DMS153 (cell line): ENCODE results near the gene TRPV6.

Experiments
- DNase-seq: peaks from one replicate; lab custom pipeline; 2025; lab: John Stamatoyannopoulos, UW

TRPV6 gene

DNA sequence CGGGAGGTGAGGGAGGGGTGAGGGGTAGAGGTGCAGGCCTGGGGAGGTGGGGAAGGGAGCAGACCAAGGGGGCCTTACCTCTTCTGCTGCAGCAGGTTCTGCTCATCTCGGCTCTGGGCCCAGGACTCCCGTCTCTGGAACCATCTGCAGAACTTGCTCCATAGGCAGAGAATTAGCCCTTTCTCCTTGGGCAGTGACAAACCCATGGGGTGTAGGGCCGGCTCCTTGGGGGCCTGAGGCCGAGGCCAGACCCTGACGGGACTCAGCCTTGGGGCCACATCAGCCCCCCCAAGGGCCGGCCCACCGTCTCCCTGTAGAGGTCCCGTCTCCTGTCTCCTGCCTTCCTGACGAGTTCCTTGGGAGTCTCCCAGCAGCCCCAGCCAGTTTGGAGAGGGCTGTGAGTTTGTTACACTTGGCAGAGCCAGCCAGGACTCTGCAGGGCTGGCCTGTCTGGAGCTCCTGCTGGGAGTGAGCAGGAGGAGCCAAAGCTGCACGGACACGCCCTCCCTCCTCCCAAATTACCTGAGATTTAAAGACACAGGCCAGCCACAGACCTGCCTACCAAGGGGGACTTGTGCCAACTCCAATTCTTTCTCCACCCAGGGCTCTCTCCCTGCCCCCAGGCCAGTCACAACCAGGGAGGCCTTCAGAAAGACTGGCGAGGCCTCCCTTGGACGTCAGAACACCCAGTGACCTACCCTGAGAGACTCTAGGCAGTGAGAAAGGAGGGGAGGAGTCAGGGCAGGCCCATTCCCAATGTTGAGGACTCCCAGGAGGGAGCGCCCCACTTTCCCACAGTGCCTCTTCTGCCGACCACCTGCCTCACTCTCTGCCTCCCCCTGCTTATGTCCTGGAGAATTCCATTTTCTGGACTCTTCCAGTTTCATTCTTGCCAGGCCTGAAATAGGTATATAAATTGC lies at the start of gene TRPV6:
Gene TRPV6, minus strand, starts transcription at position 435 of the 920 bp plus-strand sequence.
- DNase-seq, result no peak

DNA sequence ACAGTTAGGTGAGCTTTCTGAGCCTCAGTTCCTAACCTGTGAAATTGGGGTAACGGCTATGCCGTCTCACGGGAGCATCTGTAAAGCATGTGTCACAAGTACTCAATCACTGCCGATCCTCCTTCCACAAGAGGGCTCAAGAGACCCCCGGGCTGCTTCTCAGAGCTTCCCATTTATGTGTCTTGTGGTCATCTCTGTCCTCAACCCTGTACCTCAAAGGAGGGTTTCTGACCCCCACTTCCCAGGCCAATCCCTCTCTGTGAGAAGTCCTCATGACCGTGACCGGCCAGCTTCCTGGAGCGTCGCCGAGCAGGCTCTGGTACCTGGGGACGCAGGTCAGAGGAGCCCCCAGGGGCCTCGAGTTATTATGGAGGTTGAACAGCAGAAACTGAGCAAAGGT lies 48.5 kb upstream of the TRPV6 start:
- no peak for DNase-seq

DNA sequence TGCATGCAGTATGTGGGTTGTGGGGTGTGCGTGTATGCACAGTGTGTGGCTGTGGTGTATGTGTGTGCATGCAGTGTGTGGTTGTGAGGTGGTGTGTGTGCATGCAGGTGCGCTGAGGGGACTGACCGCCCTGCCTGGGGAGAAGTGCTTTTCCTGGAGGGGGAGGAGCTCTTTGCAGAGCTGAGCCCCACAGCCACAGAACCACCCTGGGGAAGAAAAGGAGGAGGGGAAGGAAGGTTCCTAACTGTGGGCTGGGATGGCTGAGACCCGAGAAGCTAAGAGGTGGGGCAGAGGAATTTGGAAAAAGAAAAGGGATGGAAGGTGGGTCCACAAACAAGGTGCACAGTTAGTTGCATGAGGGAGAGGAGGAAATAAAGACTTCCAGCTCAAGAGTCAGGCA lies 48.1 kb upstream of the TRPV6 start, which contains the start of gene TRPV5:
Gene TRPV5, minus strand, starts transcription at position 123 of the 400 bp plus-strand sequence. CDS start 287 bp downstream, outside the sequence.
- DNase-seq, result no peak

- DNase-seq, result no peak
Measured at GRCh38 chr7:142933092-142933475, 47.5 kb upstream of the TRPV6 start.

GRCh38 chr7:142932386-142933091 lies 47.0 kb upstream of the TRPV6 start:
- no peak for DNase-seq

DNA sequence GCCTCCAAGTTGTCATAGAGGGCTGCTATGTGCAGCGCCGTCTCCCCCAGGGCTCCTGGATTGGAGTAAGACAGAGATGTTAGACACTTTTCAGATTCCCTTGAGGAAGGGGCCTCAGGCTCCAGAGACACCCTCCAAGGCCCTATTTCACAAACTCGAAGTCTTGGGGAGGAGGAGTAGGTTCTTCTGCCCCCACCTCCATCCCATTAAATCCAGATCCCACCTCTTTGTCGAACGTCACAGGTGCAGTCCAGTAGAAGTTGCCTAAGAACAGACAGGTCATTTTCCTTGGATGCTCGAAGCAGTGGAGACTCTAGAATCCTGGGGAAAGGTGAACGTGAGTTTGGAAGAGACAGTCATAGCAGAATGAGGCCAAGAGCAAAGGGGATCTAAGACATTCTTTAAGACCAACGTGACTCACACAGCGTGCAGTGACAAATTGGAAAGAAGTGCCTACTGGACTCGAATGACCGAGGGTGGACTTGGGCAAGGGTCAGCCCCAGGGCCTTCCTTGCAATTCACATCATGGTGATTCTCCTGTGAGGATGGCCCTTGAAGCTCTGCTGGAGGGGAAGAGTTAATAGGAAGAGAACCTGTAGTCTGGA lies 44.7 kb upstream of the TRPV6 start:
- no peak for DNase-seq

DNA sequence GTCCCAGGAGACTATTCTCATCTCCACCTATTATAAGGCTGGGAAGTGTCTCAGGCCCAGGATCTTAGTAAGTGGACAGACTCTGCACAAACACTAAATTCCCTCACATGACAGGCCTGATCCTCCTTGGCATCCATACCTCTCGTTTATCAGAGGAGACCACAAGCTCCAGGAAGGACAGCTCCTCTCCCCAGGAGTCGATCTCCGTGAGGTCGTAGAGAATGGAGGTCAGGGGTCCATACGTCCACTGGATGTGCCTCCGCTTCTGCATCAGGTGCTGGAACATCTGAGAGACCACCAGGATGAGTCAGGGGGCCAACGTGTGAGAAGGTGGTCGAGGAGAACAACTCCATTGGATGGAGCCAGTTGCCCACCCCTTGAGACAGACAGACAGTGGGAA lies 42.4 kb upstream of the TRPV6 start:
- no peak for DNase-seq

GRCh38 chr7:142927085-142927745 lies 41.7 kb upstream of the TRPV6 start:
- no peak for DNase-seq

DNA sequence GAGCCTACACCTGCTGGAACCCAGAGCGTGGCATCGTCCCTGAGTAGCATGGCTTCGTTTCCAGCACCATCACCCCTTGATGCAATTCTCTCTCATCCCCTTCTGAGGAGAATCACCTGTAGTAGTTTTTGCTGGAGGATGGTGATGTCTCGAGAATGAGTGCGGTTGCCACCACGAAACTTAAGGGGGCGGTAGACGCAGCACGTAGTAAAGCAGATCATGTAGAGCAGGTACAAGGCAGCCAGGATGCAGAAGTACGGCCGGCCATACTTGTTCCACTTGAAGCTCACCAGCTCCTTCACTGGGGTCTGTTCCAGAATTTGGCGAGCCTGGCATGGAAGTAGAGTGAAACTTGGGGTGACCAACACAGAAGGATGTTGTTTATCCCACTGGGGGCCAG lies 39.9 kb upstream of the TRPV6 start:
- DNase-seq, result no peak

DNA sequence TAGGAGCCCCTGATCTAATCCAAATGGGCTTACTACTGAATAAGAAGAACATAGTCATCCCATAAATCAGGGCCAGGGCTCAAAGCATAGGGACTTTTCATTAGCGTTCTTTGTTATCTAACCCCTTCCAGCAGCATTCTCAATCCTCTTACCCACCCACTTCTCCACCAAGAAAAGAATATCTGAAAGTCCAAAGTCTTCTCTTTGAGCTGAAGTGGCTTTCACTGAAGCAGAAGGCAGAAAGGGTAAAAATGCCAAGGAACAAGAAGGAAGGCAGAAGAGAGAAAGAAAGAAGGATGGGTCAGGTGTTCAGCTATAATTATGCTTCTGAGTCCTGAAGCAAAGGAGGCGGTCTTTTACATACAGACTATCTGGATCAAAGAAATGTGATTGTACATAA lies 37.8 kb upstream of the TRPV6 start:
- no peak for DNase-seq

DNA sequence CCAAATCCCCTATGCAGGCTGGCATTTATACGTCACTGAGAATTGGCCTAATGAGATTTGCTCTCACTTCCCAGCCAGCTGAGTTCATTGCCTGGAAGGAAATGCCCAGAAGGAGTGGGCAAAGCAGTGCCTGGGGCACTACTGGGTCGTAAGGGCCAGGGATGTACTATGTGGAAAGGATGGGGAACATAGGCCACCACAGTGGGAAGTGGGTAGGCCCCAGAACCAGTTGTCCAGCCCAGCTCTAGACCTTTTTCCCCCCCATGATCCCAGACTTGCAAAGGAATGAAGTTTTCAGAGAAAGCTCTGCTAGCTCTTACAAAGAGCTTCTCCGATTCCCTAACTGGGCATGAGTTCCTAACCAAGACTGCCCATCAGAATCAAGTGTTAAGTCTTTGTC lies 34.1 kb upstream of the TRPV6 start:
- DNase-seq, result no peak

DNA sequence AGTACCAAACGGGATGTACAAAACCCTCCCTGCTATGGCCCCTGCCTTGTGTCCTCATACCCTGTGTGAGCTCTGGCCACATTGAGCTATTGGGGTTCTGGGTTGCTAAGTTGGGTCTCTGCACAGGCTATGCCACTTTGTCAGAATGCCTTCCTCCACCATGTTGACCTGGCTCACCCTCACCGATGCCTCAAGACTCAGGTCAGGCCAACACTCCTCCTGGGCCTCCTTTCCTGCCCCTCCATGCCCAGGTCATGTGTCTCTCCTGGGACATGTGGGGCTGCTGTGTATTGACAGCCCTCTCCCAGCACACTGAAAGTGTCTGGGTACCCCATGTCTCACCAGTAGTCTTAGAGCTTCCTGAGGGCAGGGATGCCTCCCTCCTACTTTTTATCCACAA lies 33.4 kb upstream of the TRPV6 start:
- DNase-seq, result no peak

GRCh38 chr7:142917447-142917846 lies 31.9 kb upstream of the TRPV6 start:
- DNase-seq, result no peak

DNA sequence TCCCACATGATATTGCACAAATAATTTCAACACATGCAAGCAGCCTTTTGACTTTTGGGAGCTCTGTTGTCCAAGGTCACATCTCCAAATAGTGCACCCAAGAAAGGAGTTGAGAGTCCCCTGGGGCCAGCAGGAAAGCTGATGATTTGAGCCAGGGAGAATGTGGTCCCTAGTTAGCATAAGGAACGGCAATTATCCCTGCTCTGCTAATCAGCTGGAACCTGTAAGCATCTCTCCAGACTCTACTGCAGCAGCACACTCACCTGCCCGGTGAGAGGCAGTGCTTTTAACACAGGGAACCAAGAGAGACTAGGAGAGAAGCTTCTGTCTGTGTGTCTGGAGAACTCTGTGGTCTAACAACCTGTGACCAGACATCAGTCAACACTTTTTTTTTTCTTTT lies 31.0 kb upstream of the TRPV6 start:
- no peak for DNase-seq

DNA sequence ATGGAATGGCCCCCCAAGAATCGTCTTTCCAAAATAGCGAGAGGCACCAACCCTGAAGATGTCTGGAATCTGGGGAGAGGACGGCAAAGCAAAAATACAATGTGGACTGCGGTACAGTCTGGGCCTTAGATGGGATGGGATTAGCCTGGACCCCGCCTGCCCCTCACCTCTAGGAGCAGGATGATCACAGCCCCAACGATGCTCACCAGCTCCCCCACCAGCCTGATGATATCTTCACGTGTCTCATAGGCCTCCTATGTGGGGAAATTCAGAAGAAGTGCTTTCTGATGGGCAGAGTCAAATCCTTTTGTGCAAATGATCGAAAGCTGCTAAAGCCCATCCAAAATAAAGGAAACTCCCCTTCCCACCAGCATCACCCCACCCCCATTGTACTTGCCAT lies 29.8 kb upstream of the TRPV6 start:
- DNase-seq, result no peak

DNA sequence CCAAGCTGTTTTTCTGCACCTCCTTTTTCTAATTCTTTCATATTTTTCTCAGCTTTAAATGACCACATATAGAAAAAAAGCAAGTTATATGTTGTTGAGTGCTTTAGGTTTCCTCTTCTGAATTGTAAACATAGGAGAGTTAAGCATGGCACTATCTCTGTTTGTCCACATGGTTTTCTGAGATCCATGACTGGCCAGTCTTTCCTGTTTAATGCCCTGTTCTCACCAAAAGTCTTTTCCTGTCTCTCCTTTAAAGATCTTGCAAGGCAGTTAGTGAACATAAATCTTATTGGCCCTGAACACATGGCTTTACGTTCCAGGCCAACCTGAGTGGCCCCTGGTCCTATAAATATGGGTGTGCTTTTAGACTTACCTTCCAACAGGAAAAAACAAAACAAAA lies 28.6 kb upstream of the TRPV6 start:
- no peak for DNase-seq

- no peak for DNase-seq
Measured at GRCh38 chr7:142913566-142913965, 28.0 kb upstream of the TRPV6 start.

GRCh38 chr7:142913051-142913450 lies 27.5 kb upstream of the TRPV6 start:
- no peak for DNase-seq

DNA sequence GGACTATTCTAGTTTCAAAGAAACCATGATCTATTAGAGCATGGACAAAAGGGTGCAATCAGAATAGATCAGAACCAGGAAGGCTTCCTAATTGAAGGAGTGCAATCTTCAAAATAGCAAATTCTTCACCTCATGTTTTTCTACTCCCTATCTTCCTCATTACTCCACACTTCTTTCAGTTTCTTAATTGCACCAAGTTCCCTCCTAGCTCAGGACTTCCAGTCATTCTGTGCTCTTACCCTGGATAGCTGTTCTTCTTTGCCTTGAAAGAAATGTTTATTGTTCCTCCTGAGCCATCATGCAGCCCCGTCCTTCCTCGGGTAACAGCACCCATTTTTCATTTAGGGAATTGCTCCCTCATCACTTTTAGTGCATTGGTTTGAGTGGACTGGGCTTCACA lies 24.9 kb upstream of the TRPV6 start:
- DNase-seq, result no peak

GRCh38 chr7:142910031-142910433 lies 24.5 kb upstream of the TRPV6 start:
- DNase-seq, result no peak

GRCh38 chr7:142908921-142909890 lies 23.7 kb upstream of the TRPV6 start:
- DNase-seq, result no peak
